HK-2 (cell line): ENCODE data around the gene DAW1.
A peak's percentile ranks its signal among the peaks of the same experiment; 100 is the strongest.

ENCODE experiments used
- DNase-seq: peaks from one replicate; pipeline ENCODE4 v3.0.0-alpha.2; 2018; ENCODE audit not compliant: unreplicated experiment

Gene DAW1

DNA sequence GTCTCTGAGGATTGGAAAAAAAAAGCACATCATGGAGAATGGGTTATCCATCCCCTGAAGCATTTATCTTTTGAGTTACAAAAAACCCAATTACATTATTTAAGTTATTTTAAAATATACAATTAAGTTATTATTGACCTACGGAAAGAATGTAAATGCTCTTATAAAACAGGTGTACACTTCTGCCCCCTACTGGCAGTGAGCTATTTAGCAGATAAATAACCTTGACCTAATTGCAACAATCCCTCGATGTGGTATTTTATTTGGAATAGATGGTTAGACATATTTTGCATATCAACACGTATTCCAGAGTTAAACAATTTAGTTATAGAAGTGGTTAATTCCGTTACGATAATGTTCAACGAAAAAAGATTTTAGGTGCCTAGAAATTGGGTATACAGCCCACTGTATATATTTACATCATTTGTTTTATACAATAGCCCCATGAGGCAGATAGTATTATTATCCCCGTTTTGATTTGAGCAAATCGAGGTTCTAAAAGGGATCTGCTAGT lies 9.1 kb upstream of the DAW1 start:
- DNase-seq, result no peak

DNA sequence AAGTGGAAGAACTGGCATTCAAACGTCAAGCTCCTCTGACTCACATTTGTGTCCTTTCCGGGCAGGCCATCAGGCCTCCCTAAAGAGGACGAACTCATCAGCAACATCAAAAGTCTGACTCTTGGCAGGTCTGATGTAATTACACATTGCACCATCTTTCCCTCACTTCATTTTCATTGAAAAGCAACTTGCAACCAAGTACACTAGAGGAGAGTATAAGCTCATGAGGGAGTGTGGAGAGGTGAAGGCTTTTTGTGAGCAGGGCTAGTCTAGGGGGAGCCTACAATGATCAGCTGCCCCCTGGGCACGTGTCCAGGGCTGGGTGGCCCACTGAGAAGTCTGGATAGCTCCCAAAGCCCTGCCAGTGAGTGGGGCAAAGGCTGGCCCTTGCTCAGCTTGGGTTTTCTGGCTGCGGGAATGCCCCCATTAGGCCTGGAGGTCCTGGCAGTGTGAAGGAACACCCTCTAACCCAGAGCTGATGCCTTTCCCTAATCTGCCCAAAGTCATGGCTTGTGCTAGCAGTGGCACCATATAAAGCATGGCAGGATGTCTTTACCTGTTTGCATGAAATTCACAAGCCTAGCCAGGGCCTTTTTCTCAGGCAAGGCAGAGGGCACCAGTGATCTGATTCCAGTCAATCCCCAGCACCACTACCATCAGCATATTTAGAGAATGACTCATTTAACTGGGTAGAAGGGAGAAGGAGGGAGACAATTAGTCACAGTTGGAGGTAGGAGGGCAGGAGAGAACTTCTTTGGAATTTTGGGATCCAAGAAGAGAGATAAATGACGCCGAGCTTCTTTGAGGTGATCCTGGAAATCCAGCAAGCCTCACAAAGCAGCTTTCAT lies 8.5 kb upstream of the DAW1 start:
- peak; percentile 73 for DNase-seq

DNA sequence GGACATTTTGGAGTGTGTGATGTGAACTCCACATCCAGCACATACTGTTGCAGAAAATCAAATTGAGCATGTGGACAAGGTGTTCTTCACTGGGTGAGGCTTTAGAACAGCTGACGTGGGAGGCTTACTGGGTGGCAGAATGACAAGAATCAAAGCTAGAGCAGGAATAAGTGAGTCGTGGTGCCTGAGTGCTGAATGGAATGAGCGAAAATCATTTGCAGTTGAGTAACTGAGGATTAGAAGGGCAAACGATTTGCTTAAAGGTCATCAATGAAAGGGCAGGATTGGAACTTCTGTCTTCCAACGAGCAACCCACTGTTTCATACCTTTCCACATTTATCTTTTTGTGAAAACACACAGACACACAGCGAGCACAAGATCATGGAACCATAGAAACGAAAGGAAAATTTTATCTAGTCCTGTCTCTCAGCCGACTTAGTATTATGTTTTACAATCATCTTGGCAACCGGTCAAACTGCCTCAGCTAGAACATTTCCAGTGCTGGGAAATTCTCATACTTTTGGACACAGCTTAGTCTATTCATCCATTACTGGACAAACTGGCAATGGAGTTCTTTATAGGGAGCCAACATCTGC lies 7.2 kb upstream of the DAW1 start:
- DNase-seq, result no peak

- DNase-seq, result no peak
Measured at GRCh38 chr2:227865291-227865690, 6.1 kb upstream of the DAW1 start.

GRCh38 chr2:227867386-227867785 lies 4.0 kb upstream of the DAW1 start:
- no peak for DNase-seq

- peak; percentile 36 for DNase-seq
Measured at GRCh38 chr2:227870710-227871374, 589 bp upstream of the DAW1 start.

DNA sequence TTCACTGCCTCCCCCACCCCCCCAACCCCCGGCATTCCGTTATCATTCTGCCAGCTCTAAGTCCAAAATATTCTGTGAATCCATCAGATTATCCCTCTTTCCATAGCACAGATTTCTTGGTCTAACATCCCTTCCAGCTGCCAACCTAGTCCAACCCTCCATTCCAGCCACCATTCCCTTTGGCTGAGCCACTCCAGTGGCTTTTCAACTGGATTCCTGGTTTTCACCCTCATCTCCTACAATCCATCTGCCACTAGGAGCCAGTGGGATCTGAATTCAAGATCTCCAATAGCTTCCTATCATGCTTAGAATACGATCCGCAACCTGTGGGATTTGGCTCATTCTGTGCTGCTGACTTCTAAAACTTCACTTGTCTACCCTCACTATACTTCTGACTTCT lies 1.2 kb downstream of the DAW1 start:
- no peak for DNase-seq

DNA sequence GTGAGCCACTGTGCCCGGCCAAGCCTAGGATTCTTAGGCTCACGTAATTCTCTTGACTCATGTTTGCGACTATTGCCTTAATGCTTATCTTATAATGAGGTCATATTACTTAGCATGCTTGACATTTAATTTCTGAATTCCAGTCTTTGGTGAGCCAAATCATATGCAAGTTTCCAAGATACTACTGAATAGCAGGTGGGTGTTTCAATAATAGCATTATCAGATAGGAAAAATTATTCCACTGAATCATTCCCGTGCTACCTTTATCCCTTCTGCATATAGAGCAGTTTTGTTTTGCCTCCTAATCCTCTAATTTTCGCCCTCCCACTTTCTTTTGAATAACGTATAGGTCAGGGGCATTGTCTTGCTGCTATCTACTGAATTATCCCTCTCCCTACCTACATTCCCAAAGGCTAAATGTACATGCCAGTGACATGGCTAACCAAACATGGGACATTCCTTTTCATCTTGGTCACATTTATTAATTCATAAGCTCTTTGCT lies 4.9 kb downstream of the DAW1 start:
- no peak for DNase-seq

DNA sequence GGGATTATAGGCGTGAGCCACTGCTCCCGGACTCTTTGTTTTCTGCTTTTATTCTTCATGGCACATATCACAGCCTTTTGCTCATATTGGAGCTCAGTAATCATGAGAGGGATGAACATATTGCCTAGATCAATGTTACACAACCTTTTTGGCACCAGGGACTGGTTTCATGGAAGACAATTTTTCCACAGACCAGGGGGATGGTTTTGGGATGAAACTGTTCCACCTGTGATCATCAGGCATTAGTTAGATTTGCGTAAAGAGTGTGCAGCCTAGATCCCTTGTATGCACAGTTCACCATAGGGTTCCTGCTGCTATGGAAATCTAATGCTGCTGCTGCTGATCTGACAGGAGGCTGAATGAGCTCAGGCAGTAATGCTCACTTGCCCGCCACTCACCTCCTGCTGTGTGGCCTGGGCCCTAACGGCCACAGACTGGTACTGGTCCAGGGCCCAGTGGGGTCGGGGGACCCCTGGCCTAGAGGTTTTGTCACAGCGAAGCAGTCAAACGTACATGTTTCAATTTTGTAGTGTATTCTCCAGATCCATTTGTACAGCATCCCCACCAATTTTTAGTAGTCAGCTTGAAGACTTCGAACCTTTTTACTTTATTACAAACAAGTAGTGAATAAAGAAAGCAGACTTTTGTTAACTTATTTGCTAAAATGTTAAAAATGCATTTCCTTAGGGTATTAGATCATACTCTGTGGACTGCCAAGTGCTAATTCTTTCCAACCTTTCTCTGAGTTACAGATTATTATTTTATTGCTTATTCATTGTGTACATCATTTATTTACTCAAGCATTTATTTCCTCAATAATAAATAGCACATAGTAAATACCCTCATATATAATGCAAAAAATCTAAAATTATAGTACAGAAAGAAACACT lies 6.2 kb downstream of the DAW1 start:
- no peak for DNase-seq

DNA sequence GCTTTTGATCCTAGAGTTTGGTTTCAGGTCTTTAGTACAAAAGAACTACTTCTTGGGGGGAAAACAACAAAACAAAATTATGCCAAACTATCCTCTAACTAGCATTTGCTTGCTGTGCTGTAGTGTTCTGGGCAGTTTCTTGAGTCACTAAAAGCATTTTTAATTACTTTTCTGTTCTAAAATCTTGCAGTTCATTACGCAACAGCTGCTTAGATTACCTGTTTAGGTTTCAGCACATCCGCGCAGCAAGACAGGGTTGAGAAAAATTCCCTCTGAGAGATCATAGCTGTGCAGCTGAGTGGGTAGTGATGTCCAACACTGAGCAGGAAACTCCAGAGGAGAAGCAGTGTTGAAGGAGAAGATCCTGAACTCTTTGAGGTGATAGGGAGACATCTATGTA lies 9.0 kb downstream of the DAW1 start:
- no peak for DNase-seq

DNA sequence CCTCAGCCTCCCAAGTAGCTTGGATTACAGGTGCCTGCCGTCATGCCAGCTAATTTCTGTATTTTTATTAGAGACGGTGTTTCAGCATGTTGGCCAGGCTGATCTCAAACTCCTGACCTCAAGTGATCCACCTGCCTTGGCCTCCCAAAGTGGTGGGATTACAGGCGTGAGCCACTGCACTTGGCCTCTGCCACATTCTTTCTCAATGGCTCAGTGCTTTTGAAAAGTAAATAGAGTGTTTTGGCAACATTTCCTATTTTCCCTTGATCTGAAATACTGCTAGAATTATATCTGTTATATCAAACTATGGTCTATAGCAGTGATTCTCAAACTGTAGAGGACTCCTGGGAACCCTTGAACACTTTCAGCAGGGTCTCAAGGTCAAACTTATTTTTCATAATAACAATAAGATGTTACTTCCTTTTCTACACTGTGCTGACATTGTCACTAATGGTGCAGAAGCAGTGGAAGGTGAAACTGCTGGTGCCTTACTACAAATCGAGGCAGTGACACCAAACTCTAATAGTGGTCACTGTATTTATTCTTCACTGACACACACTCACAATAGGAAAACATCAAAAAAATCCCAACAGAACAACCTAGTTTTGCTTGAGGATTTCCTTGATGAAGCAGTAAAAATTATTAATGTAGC lies 10.6 kb downstream of the DAW1 start:
- no peak for DNase-seq

- DNase-seq, result peak; percentile 77
Measured at GRCh38 chr2:227884511-227884947, 13.1 kb downstream of the DAW1 start.

DNA sequence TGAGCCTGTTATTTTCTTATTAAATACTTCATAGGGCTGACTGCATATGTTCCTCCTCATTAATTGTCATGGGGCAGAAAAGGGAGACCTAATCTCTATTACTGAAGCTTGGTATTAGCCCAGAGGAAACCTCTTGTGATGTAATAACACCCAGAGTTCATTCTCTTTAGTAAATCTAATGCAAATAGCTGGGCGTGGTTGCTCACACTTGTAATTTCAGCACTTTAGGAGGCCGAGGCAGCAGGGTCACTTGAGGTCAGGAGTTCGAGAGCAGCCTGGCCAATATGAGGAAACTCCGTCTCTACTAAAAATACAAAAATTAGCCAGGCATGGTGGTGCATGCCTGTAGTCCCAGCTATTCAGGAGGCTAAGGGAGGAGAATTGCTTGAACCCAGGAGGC lies 14.7 kb downstream of the DAW1 start:
- no peak for DNase-seq

GRCh38 chr2:227888289-227888688 lies 16.9 kb downstream of the DAW1 start:
- no peak for DNase-seq

- DNase-seq, result no peak
Measured at GRCh38 chr2:227889336-227889735, 17.9 kb downstream of the DAW1 start.

- no peak for DNase-seq
Measured at GRCh38 chr2:227890495-227891079, 19.2 kb downstream of the DAW1 start.

GRCh38 chr2:227891673-227892072 lies 20.2 kb downstream of the DAW1 start:
- no peak for DNase-seq

GRCh38 chr2:227903381-227903780 lies 31.9 kb downstream of the DAW1 start:
- DNase-seq, result no peak

- no peak for DNase-seq
Measured at GRCh38 chr2:227906991-227907390, 35.6 kb downstream of the DAW1 start.

GRCh38 chr2:227908266-227909054 lies 37.0 kb downstream of the DAW1 start:
- no peak for DNase-seq
